PC-3 (cell line): ENCODE results near the gene EMX2. TPM values are rescaled to one million over a fixed set of nuclear protein-coding genes. Genes with fewer than 3 reads are reported as not detected.

Source experiments
- ATAC-seq: fragments of 200-7000 bp; cut with Tn5 transposase; 2 replicates; pipeline ENCODE4 v1.9.1; 2020; ENCODE audit warnings: mild to moderate bottlenecking, moderate library complexity
- BruUV-seq: library from RNA; stranded (reverse); fragments of 400-500 nt; replicated peaks from 2 replicates; lab custom pipeline; 2021; lab: Mats Ljungman, UMichigan
- CTCF ChIA-PET: fragments of 300-600 bp; sonication (Branson Sonifier 250); formaldehyde crosslinking; loops from one replicate; lab custom pipeline; 2022; ENCODE audit warnings: antibody characterized with exemption; lab: Charles Lee
- POLR2A ChIA-PET: fragments of 300-600 bp; sonication (Branson Sonifier 250); formaldehyde crosslinking; loops from one replicate; lab custom pipeline; 2022; ENCODE audit warnings: antibody characterized with exemption; ENCODE audit not compliant: unreplicated experiment; lab: Charles Lee
- DNase-seq: peaks from one replicate; pipeline ENCODE4 v3.0.0-alpha.2; 2015
- H2AFZ ChIP-seq: fragments of 300-600 bp; sonication (generic); 2 replicates; pipeline ENCODE4 v1.6.0; 2016; ENCODE audit warnings: antibody characterized with exemption, low read length
- H3F3A ChIP-seq: fragments of 300-600 bp; sonication (generic); one replicate; pipeline ENCODE4 v1.6.0; 2017; ENCODE audit warnings: antibody characterized with exemption, low read length, control low read depth, mild to moderate bottlenecking; ENCODE audit not compliant: unreplicated experiment
- H3K27ac ChIP-seq: fragments of 300-600 bp; sonication (generic); 2 replicates; pipeline ENCODE4 v1.5.1; 2016; ENCODE audit warnings: mild to moderate bottlenecking, low read length
- H3K27me3 ChIP-seq: fragments of 300-600 bp; sonication (generic); 2 replicates; pipeline ENCODE4 v1.6.1; 2016; ENCODE audit warnings: low read length, mixed read lengths
- H3K36me3 ChIP-seq: fragments of 300-600 bp; sonication (generic); 2 replicates; pipeline ENCODE4 v1.6.1; 2016; ENCODE audit warnings: low read depth, mixed run types, low read length, mixed read lengths
- H3K4me1 ChIP-seq: fragments of 300-600 bp; sonication (generic); 2 replicates; pipeline ENCODE4 v1.5.1; 2016; ENCODE audit warnings: low read length; ENCODE audit not compliant: insufficient read depth
- H3K4me2 ChIP-seq: fragments of 300-600 bp; sonication (generic); 2 replicates; pipeline ENCODE4 v1.6.0; 2016; ENCODE audit warnings: low read length
- H3K4me3 ChIP-seq: fragments of 300-600 bp; sonication (generic); 2 replicates; pipeline ENCODE4 v1.5.1; 2016; ENCODE audit warnings: mild to moderate bottlenecking, low read length, mixed read lengths
- H3K79me2 ChIP-seq: fragments of 300-600 bp; sonication (generic); 2 replicates; pipeline ENCODE4 v1.6.1; 2017; ENCODE audit warnings: low read length, mixed read lengths
- H3K9ac ChIP-seq: fragments of 300-600 bp; sonication (generic); 2 replicates; pipeline ENCODE4 v1.6.0; 2016; ENCODE audit warnings: mild to moderate bottlenecking, low read length
- H3K9me2 ChIP-seq: fragments of 300-600 bp; sonication (generic); replicated peaks from 2 replicates; pipeline ENCODE4 v1.6.1; 2016; ENCODE audit warnings: mixed run types, low read length, mixed read lengths
- H3K9me3 ChIP-seq: fragments of 300-600 bp; sonication (generic); 2 replicates; pipeline ENCODE4 v1.6.1; 2016; ENCODE audit warnings: low read length, mixed read lengths
- H4K20me1 ChIP-seq: fragments of 300-600 bp; sonication (generic); 2 replicates; pipeline ENCODE4 v1.6.1; 2016; ENCODE audit warnings: low read length, mixed read lengths
- EZH2 ChIP-seq: fragments of 300-600 bp; sonication (generic); IDR thresholded peaks from one replicate; pipeline ENCODE4 v1.6.1; 2017; ENCODE audit warnings: antibody characterized with exemption, mild to moderate bottlenecking, low read length; ENCODE audit not compliant: unreplicated experiment
- EZH2phosphoT487 ChIP-seq: fragments of 300-600 bp; sonication (generic); IDR thresholded peaks from 2 replicates; pipeline ENCODE4 v1.6.1; 2018; ENCODE audit warnings: mild to moderate bottlenecking, antibody characterized with exemption, low read length, borderline replicate concordance
- intact Hi-C: fragments of 100-400 bp; cut with micrococcal nuclease; formaldehyde crosslinking; loops from 2 replicates; pipeline ENCODE4 v1.9.0; 2023
- total RNA-seq: library from RNA; depleted of rRNA; stranded (reverse); fragments of >200 nt; gene quantifications from 2 replicates; pipeline ENCODE4 v1.2.3, GENCODE V29; 2014
- TF ChIP-seq, protein P1 (sequence below): fragments of 300-600 bp; sonication (generic); conservative IDR thresholded peaks from 2 replicates; pipeline ENCODE4 v1.5.1; 2017; ENCODE audit warnings: antibody characterized with exemption, low read depth, mild to moderate bottlenecking, low read length

EMX2 gene
- total RNA-seq, 1 experiment from 2014 or later, result not detected

DNA sequence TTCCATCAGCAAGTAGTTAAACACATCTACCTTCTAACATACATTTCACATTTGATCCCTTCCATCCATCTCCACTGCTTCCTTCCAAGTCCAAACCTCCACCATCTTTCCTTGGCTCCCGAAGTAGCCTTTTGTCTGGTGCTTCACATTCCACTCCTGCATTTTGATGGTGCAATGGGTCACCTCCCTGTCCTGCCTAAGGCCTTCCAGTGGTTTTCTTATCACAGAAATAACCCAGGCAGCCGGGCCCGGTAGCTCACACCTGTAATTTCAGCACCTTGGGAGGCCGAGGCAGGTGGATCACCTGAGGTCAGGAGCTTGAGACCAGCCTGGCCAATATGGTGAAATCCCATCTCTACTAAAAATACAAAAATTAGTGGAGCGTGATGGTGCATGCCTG, 44.5 kb downstream of the EMX2 start:
- H3K4me3 ChIP-seq, result no peak overlapping the region
- no peaks in the 10 kb centered on the region for H3F3A ChIP-seq
- POLR2A ChIA-PET, result no interaction called here
- H3K4me2 ChIP-seq, result no peak overlapping the region
- no peak overlapping the region for H3K27ac ChIP-seq
- H3K27me3 ChIP-seq, result no peaks in the 10 kb centered on the region
- H4K20me1 ChIP-seq, result no peaks in the 10 kb centered on the region
- no peak overlapping the region for H3K9ac ChIP-seq
- no TSS peak for BruUV-seq
- H3K9me3 ChIP-seq, result no peaks in the 10 kb centered on the region
- H3K79me2 ChIP-seq, result no peaks in the 10 kb centered on the region
- TF ChIP-seq EZH2phosphoT487 (no peak), EZH2 (no peak)
- TF ChIP-seq, protein P1, sequence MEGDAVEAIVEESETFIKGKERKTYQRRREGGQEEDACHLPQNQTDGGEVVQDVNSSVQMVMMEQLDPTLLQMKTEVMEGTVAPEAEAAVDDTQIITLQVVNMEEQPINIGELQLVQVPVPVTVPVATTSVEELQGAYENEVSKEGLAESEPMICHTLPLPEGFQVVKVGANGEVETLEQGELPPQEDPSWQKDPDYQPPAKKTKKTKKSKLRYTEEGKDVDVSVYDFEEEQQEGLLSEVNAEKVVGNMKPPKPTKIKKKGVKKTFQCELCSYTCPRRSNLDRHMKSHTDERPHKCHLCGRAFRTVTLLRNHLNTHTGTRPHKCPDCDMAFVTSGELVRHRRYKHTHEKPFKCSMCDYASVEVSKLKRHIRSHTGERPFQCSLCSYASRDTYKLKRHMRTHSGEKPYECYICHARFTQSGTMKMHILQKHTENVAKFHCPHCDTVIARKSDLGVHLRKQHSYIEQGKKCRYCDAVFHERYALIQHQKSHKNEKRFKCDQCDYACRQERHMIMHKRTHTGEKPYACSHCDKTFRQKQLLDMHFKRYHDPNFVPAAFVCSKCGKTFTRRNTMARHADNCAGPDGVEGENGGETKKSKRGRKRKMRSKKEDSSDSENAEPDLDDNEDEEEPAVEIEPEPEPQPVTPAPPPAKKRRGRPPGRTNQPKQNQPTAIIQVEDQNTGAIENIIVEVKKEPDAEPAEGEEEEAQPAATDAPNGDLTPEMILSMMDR, result no peak
- no peaks in the 10 kb centered on the region for H3K36me3 ChIP-seq
- CTCF ChIA-PET, result no interaction called here
- H3K9me2 ChIP-seq, result no peaks in the 10 kb centered on the region
- no peak for ATAC-seq
- no peak overlapping the region for H2AFZ ChIP-seq
- no peaks in the 10 kb centered on the region for H3K4me1 ChIP-seq
- intact Hi-C loops, result no loop called here
- DNase-seq, result no peak

DNA sequence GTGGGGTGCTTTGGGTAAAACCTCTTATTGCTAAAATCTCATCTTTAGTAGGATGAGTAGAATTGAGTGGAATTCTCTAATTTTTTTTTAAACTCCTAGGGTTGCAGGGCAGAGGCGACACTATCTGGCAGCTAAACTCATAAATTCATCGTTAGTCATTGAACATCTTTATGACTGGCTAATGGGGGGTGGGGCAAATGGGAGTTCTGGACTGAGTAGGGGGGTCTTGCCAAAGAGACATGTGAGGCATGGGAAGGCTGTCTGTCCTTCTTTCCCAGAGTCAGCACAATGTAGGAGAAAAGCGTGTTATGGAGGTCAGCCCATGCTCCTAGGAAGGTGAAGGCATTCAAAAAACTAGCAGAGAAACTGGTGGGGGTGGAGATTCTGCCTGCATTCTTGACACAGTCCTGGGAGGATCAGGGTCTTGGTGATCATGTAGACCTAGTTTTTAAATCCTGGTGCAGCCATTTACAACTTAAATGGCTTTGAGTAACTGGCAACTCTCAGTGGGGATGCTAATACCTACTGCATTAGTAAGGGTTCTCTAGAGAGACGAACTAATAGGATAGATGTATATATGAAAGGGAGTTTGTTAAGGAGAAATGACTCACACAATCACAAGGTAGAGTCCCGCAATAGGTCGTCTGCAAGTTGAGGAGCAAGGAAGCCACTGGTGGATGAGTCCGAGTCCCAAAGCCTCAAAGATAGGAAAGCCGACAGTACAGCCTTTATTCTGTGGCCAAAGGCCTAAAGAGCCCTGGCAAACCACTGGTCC, 47.7 kb downstream of the EMX2 start:
- BruUV-seq, result no TSS peak

GRCh38 chr10:117591043-117591442, 48.5 kb downstream of the EMX2 start:
- intact Hi-C loops, result no loop called here
- Histone ChIP-seq H3K9me3 (no peaks in the 10 kb centered on the region), H3K9me2 (no peaks in the 10 kb centered on the region), H3K36me3 (no peaks in the 10 kb centered on the region), H3F3A (no peaks in the 10 kb centered on the region), H3K27ac (no peak overlapping the region), H3K79me2 (no peaks in the 10 kb centered on the region), H3K9ac (no peak overlapping the region), H4K20me1 (no peaks in the 10 kb centered on the region), H3K27me3 (no peaks in the 10 kb centered on the region), H2AFZ (no peak overlapping the region), H3K4me2 (no peak overlapping the region), H3K4me1 (no peaks in the 10 kb centered on the region), H3K4me3 (no peak overlapping the region)
- CTCF ChIA-PET, result no interaction called here
- TF ChIP-seq EZH2 (no peak), EZH2phosphoT487 (no peak)
- TF ChIP-seq, protein P1, result no peak
- POLR2A ChIA-PET, result no interaction called here
- no peak for DNase-seq
- ATAC-seq, result no peak
- no TSS peak for BruUV-seq

More for the DNA sequence above, 47.7 kb downstream of the EMX2 start:
- TF ChIP-seq EZH2phosphoT487, result no peak
- TF ChIP-seq, protein P1, result no peak
- TF ChIP-seq EZH2, result no peak
- Histone ChIP-seq H2AFZ (no peak overlapping the region), H4K20me1 (no peaks in the 10 kb centered on the region), H3F3A (no peaks in the 10 kb centered on the region), H3K27me3 (no peaks in the 10 kb centered on the region), H3K27ac (no peak overlapping the region), H3K4me2 (no peak overlapping the region), H3K79me2 (no peaks in the 10 kb centered on the region), H3K9me2 (no peaks in the 10 kb centered on the region), H3K9ac (no peak overlapping the region), H3K9me3 (no peaks in the 10 kb centered on the region), H3K36me3 (no peaks in the 10 kb centered on the region), H3K4me3 (no peak overlapping the region), H3K4me1 (no peaks in the 10 kb centered on the region)
- DNase-seq, result no peak
- ChIA-PET POLR2A (no interaction called here), CTCF (no interaction called here)
- ATAC-seq, result no peak
- intact Hi-C loops, result no loop called here
